HCT116 (cell line): ENCODE measurements around the gene ZNF503.

ENCODE experiments used
- CEBPB ChIP-seq: IDR thresholded peaks from 2 replicates; pipeline ENCODE4 v1.6.1; 2012; ENCODE audit warnings: low read depth
- EZH2 ChIP-seq: fragments of 200-600 bp; sonication (generic); IDR thresholded peaks from 2 replicates; pipeline ENCODE4 v1.6.1; 2017; ENCODE audit warnings: antibody characterized with exemption, mixed run types
- POLR2AphosphoS5 ChIP-seq: IDR thresholded peaks from 2 replicates; pipeline ENCODE4 v1.6.1; 2011; ENCODE audit warnings: mild to moderate bottlenecking, low read depth, low read length, moderate library complexity
- SIN3A ChIP-seq: IDR thresholded peaks from 2 replicates; pipeline ENCODE4 v1.6.1; 2012; ENCODE audit warnings: low read depth
- SP1 ChIP-seq: IDR thresholded peaks from 2 replicates; pipeline ENCODE4 v1.6.1; 2012; ENCODE audit warnings: low read depth
- TF ChIP-seq, protein P1 (sequence below), 3 experiments: fragments of 200-600 bp in 1 of 3; sonication (generic) in 1 of 3; IDR thresholded peaks in 2 of 3; conservative IDR thresholded peaks in 1 of 3; 2 replicates each; pipeline ENCODE4 v1.5.1; 2012 to 2017; ENCODE audit warnings: low read depth in 2 of 3, low read length in 2 of 3, antibody characterized with exemption in 1 of 3, borderline replicate concordance in 1 of 3, control low read depth in 1 of 3, mild to moderate bottlenecking in 1 of 3, mixed read lengths in 1 of 3, mixed run types in 1 of 3, moderate library complexity in 1 of 3; ENCODE audit not compliant: insufficient read depth in 1 of 3
- TF ChIP-seq, protein P2 (sequence below): IDR thresholded peaks from 2 replicates; pipeline ENCODE4 v1.6.1; 2012

DNA sequence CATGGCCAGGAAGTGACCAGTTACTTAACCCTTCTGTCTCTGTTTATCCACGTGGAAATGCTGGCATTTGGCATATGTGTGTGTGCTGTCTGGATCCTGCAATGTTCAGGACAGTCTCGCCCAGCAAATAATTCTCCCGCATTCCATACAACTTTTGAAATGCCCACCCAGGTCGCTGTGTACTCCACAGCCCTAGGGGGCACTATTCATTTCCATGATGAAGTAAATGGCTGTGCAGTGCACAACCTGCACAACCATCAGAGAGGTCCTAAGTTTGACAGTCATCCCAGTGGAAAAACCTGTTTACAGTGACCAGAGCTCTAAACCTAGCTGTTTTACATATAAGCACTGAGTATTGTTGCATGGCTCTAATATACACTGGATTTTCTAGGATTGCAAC, 38.1 kb downstream of the ZNF503 start:
- TF ChIP-seq CEBPB (no peak), SIN3A (no peak), POLR2AphosphoS5 (no peak), SP1 (no peak), EZH2 (no peak)
- TF ChIP-seq, protein P1, sequence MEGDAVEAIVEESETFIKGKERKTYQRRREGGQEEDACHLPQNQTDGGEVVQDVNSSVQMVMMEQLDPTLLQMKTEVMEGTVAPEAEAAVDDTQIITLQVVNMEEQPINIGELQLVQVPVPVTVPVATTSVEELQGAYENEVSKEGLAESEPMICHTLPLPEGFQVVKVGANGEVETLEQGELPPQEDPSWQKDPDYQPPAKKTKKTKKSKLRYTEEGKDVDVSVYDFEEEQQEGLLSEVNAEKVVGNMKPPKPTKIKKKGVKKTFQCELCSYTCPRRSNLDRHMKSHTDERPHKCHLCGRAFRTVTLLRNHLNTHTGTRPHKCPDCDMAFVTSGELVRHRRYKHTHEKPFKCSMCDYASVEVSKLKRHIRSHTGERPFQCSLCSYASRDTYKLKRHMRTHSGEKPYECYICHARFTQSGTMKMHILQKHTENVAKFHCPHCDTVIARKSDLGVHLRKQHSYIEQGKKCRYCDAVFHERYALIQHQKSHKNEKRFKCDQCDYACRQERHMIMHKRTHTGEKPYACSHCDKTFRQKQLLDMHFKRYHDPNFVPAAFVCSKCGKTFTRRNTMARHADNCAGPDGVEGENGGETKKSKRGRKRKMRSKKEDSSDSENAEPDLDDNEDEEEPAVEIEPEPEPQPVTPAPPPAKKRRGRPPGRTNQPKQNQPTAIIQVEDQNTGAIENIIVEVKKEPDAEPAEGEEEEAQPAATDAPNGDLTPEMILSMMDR (IDR thresholded peaks at IDR 0.05 in 2 of 3, conservative IDR thresholded peaks at IDR 0.05 in 1 of 3; ENCODE audit: borderline replicate concordance in 1 of 3, insufficient read depth in 1 of 3, low read depth in 2 of 3, low read length in 2 of 3): no peak
- TF ChIP-seq, protein P2, sequence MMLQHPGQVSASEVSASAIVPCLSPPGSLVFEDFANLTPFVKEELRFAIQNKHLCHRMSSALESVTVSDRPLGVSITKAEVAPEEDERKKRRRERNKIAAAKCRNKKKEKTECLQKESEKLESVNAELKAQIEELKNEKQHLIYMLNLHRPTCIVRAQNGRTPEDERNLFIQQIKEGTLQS: no peak
